Measurements from ENCODE around the gene KCTD11.
A peak's percentile ranks its signal among the peaks of the same experiment; 100 is the strongest.

Gene KCTD11

GRCh38 chr17:7380321-7380720 lies 28.4 kb downstream of the KCTD11 start:
- CTCF ChIA-PET, result no interaction called here

DNA sequence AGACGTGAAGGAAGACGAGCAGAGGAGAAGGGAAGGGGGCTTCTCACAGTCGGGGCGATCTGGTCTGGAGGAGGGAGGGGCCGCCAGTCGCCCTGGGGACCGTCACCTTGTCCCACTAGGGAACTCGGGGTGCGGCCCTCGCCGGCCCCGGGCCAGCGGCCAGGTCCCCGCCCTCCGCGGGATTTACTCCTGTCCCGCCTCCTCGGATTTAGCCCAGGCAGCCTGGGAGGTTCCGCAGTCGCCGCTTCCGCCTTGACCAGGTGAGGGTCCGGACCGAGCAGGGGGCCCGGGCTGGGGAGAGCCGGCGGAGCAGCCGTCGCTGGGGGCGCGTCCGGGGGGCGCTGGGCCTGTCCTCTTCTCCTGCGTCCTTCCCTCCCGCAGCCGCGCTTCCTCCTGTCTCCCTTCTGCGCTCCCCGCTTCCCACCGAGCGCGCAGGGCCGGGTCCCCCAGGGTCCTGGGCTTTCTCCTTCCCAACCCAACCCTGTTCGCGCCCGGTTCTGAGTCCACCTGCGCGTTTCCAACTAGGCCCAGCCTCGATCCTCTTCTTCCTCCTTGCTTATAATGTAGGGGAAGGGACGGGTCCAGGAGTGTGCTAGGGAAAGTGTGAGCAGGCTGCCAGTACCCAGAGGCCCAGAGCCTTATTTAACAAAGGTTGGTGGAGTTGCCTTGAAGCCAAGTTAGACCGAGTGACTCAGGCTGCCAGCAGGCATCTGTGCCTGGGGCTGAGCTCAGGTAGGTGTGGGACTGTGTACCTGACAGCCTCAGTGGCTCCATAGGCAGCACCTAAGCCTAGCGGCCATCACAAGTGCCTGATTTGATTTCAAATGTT lies 29.1 kb downstream of the KCTD11 start, which contains the start of gene TNK1:
TNK1 (plus strand) TSS at position 235 of the 829 bp plus-strand sequence. CDS start 1,838 bp downstream, outside the sequence.
- CTCF ChIA-PET, result no interaction called here
- POLR2A ChIA-PET, result interaction anchor here (0.6 to 0.7 kb wide), 2 partner anchors 27 to 269 kb away, joined by 3 read pairs; no protein-coding TSS in a partner anchor
- DNase-seq (ENCODE audit: extremely low spot score), result no peak
- no peak for TF ChIP-seq CTCF (IDR thresholded peaks at IDR 0.05; ENCODE audit: control extremely low read depth, extremely low read depth, low read depth, missing control alignments)

More at GRCh38 chr17:7380321-7380720, 28.4 kb downstream of the KCTD11 start:
- DNase-seq (ENCODE audit: extremely low spot score), result no peak
- POLR2A ChIA-PET, result interaction anchor here (0.6 kb wide), 1 partner anchor 108 kb away, joined by 3 read pairs; no protein-coding TSS in a partner anchor
- no peak for TF ChIP-seq CTCF (IDR thresholded peaks at IDR 0.05; ENCODE audit: control extremely low read depth, extremely low read depth, low read depth, missing control alignments)

GRCh38 chr17:7382901-7383300 lies 30.9 kb downstream of the KCTD11 start:
- CTCF ChIA-PET, result interaction anchor here (0.8 to 1.1 kb wide), 2 partner anchors 28 to 178 kb away, joined by 4 to 6 read pairs; partner anchors contain the start of gene TMEM95
- DNase-seq (ENCODE audit: extremely low spot score), result no peak
- no peak for TF ChIP-seq CTCF (IDR thresholded peaks at IDR 0.05; ENCODE audit: control extremely low read depth, extremely low read depth, low read depth, missing control alignments)
- POLR2A ChIA-PET, result no interaction called here

GRCh38 chr17:7383371-7383741 lies 31.4 kb downstream of the KCTD11 start:
- CTCF ChIA-PET, result interaction anchor here (0.8 to 1.1 kb wide), 2 partner anchors 28 to 177 kb away, joined by 4 to 6 read pairs; partner anchors contain the start of gene TMEM95
- no peak for TF ChIP-seq CTCF (IDR thresholded peaks at IDR 0.05; ENCODE audit: control extremely low read depth, extremely low read depth, low read depth, missing control alignments)
- POLR2A ChIA-PET, result no interaction called here
- DNase-seq (ENCODE audit: extremely low spot score), result no peak

GRCh38 chr17:7383742-7384488 lies 32.0 kb downstream of the KCTD11 start:
- POLR2A ChIA-PET, result interaction anchor here (0.6 kb wide), 1 partner anchor 42 kb away, joined by 3 read pairs; no protein-coding TSS in a partner anchor
- no peak for TF ChIP-seq CTCF (IDR thresholded peaks at IDR 0.05; ENCODE audit: control extremely low read depth, extremely low read depth, low read depth, missing control alignments)
- CTCF ChIA-PET, result interaction anchor here (0.8 to 1.1 kb wide), 2 partner anchors 29 to 178 kb away, joined by 3 to 6 read pairs; partner anchors contain the start of gene TMEM95
- peak; percentile 93 for DNase-seq (ENCODE audit: extremely low spot score)

DNA sequence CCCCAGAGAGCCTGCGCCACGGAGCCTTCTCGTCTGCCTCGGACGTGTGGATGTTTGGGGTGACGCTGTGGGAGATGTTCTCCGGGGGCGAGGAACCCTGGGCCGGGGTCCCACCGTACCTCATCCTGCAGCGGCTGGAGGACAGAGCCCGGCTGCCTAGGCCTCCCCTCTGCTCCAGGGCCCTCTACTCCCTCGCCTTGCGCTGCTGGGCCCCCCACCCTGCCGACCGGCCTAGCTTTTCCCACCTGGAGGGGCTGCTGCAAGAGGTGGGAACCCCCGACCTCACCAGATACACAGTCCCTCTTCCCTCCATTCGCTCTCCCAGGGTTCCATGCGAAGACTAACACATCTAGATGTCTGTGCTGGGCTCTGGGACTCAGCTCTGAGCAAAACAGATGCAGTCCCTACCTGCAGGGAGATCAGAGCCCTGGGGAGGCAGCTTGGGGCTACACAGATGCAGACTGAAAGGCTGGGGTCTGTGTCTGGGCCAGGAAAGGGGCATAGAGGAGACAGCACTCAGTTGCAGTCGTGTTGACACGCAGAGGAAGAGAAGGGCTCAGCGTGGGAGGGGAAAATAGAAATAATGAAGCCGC lies 32.6 kb downstream of the KCTD11 start:
- TF ChIP-seq CTCF (IDR thresholded peaks at IDR 0.05; ENCODE audit: control extremely low read depth, extremely low read depth, low read depth, missing control alignments), result no peak
- no peak for DNase-seq (ENCODE audit: extremely low spot score)
- ChIA-PET POLR2A (interaction anchor here (0.6 kb wide), 1 partner anchor 42 kb away, joined by 3 read pairs; no protein-coding TSS in a partner anchor), CTCF (interaction anchor here (0.8 kb wide), 1 partner anchor 178 kb away, joined by 3 read pairs; no protein-coding TSS in a partner anchor)
